T-helper 2 cell treated with Interferon-gamma antibody and Interleukin-4, amounts not matched to agents 5 μg/mL and 100 μg/mL, for 36 hours (primary cell): ENCODE measurements around the gene IFNAR1.
"Not testable (repeated sequence)": the region's sequence is repeated elsewhere in the genome, so short reads cannot be mapped to it uniquely, and the experiment has no call there.

ENCODE experiments used
- DNase-seq: peaks from one replicate; pipeline ENCODE4 v3.0.0; 2021; ENCODE audit warnings: low spot score
- H3K27ac Mint-ChIP-seq: one replicate; pipeline ENCODE4 v1.8.0; 2021; ENCODE audit warnings: mild to moderate bottlenecking, mixed read lengths
- H3K27me3 Mint-ChIP-seq: one replicate; pipeline ENCODE4 v1.8.0; 2021; ENCODE audit warnings: low read depth, mixed read lengths
- H3K36me3 Mint-ChIP-seq: one replicate; pipeline ENCODE4 v1.8.0; 2021; ENCODE audit warnings: low read depth, mixed read lengths
- H3K4me1 Mint-ChIP-seq: one replicate; pipeline ENCODE4 v1.8.0; 2021; ENCODE audit warnings: low read depth, mixed read lengths
- H3K4me3 Mint-ChIP-seq: one replicate; pipeline ENCODE4 v1.8.0; 2022; ENCODE audit warnings: mild to moderate bottlenecking, moderate library complexity, mixed read lengths
- H3K9me3 Mint-ChIP-seq: one replicate; pipeline ENCODE4 v1.8.0; 2021; ENCODE audit warnings: mixed read lengths

Gene IFNAR1

GRCh38 chr21:33339918-33340317 is 15.1 kb downstream of the IFNAR1 start:
- no peak overlapping the region for H3K27ac Mint-ChIP-seq
- peaks cover 32% of the 10 kb centered on the region for H3K36me3 Mint-ChIP-seq
- no peaks in the 10 kb centered on the region for H3K27me3 Mint-ChIP-seq
- H3K4me1 Mint-ChIP-seq, result peaks cover 7% of the 10 kb centered on the region
- DNase-seq, result no peak
- no peak overlapping the region for H3K4me3 Mint-ChIP-seq
- no peaks in the 10 kb centered on the region for H3K9me3 Mint-ChIP-seq

GRCh38 chr21:33345751-33346238 is 21.0 kb downstream of the IFNAR1 start:
- Mint-ChIP-seq H3K36me3 (peaks cover 58% of the 10 kb centered on the region), H3K27ac (no peak overlapping the region)

GRCh38 chr21:33348706-33349105 is 23.9 kb downstream of the IFNAR1 start:
- no peak overlapping the region for H3K4me3 Mint-ChIP-seq
- no peak overlapping the region for H3K27ac Mint-ChIP-seq
- no peaks in the 10 kb centered on the region for H3K9me3 Mint-ChIP-seq
- H3K4me1 Mint-ChIP-seq, result peaks cover 4% of the 10 kb centered on the region
- peaks cover 58% of the 10 kb centered on the region for H3K36me3 Mint-ChIP-seq
- no peak for DNase-seq
- no peaks in the 10 kb centered on the region for H3K27me3 Mint-ChIP-seq

More at GRCh38 chr21:33345751-33346238, 21.0 kb downstream of the IFNAR1 start:
- no peak overlapping the region for H3K4me3 Mint-ChIP-seq
- no peak for DNase-seq
- no peaks in the 10 kb centered on the region for H3K27me3 Mint-ChIP-seq
- no peaks in the 10 kb centered on the region for H3K9me3 Mint-ChIP-seq
- peaks cover 4% of the 10 kb centered on the region for H3K4me1 Mint-ChIP-seq

- Mint-ChIP-seq H3K9me3 (no peaks in the 10 kb centered on the region), H3K27ac (no peak overlapping the region), H3K27me3 (no peaks in the 10 kb centered on the region), H3K4me3 (no peak overlapping the region), H3K4me1 (peaks cover 10% of the 10 kb centered on the region), H3K36me3 (peaks cover 57% of the 10 kb centered on the region)
- DNase-seq, result no peak
These were observed 25.9 kb downstream of the IFNAR1 start for GRCh38 chr21:33350676-33351075.

- Mint-ChIP-seq H3K4me3 (no peak overlapping the region), H3K27ac (peak overlapping the region; percentile 79), H3K27me3 (no peaks in the 10 kb centered on the region), H3K9me3 (no peaks in the 10 kb centered on the region), H3K4me1 (peaks cover 5% of the 10 kb centered on the region), H3K36me3 (peaks cover 42% of the 10 kb centered on the region)
- no peak for DNase-seq
These were observed 30.6 kb downstream of the IFNAR1 start for GRCh38 chr21:33355355-33355754.

- Mint-ChIP-seq H3K27me3 (no peaks in the 10 kb centered on the region), H3K4me3 (no peak overlapping the region), H3K27ac (no peak overlapping the region), H3K36me3 (peaks cover 38% of the 10 kb centered on the region), H3K4me1 (peaks cover 11% of the 10 kb centered on the region), H3K9me3 (no peaks in the 10 kb centered on the region)
- DNase-seq, result no peak
These were observed 31.2 kb downstream of the IFNAR1 start for GRCh38 chr21:33355996-33356395.

GRCh38 chr21:33357177-33357576 is 32.4 kb downstream of the IFNAR1 start:
- DNase-seq, result no peak
- no peak overlapping the region for H3K4me3 Mint-ChIP-seq
- no peaks in the 10 kb centered on the region for H3K9me3 Mint-ChIP-seq
- H3K27me3 Mint-ChIP-seq, result no peaks in the 10 kb centered on the region
- H3K27ac Mint-ChIP-seq, result no peak overlapping the region
- peaks cover 33% of the 10 kb centered on the region for H3K36me3 Mint-ChIP-seq
- H3K4me1 Mint-ChIP-seq, result peaks cover 19% of the 10 kb centered on the region

- H3K4me1 Mint-ChIP-seq, result peaks cover 22% of the 10 kb centered on the region
- H3K27ac Mint-ChIP-seq, result no peak overlapping the region
- no peaks in the 10 kb centered on the region for H3K27me3 Mint-ChIP-seq
- peaks cover 3% of the 10 kb centered on the region for H3K9me3 Mint-ChIP-seq
- no peak for DNase-seq
- no peak overlapping the region for H3K4me3 Mint-ChIP-seq
- peaks cover 30% of the 10 kb centered on the region for H3K36me3 Mint-ChIP-seq
These were observed 34.7 kb downstream of the IFNAR1 start for GRCh38 chr21:33359446-33359845.

- Mint-ChIP-seq H3K27ac (no peak overlapping the region), H3K36me3 (peaks cover 25% of the 10 kb centered on the region), H3K9me3 (peaks cover 3% of the 10 kb centered on the region), H3K4me1 (peaks cover 19% of the 10 kb centered on the region), H3K27me3 (no peaks in the 10 kb centered on the region), H3K4me3 (no peak overlapping the region)
- DNase-seq, result no peak
These were observed 35.5 kb downstream of the IFNAR1 start for GRCh38 chr21:33360281-33360680.

GRCh38 chr21:33360881-33361602 is 36.3 kb downstream of the IFNAR1 start:
- Mint-ChIP-seq H3K9me3 (peaks cover 5% of the 10 kb centered on the region), H3K4me1 (peaks cover 17% of the 10 kb centered on the region), H3K27me3 (no peaks in the 10 kb centered on the region), H3K4me3 (peak overlapping the region; percentile 78), H3K27ac (peak overlapping the region; percentile 76), H3K36me3 (peaks cover 20% of the 10 kb centered on the region)
- peak; percentile 78 for DNase-seq

- peaks cover 15% of the 10 kb centered on the region for H3K9me3 Mint-ChIP-seq
- H3K4me3 Mint-ChIP-seq, result peak overlapping the region; percentile 78
- DNase-seq, result peak; percentile 37
- H3K4me1 Mint-ChIP-seq, result peaks cover 17% of the 10 kb centered on the region
- H3K36me3 Mint-ChIP-seq, result peaks cover 13% of the 10 kb centered on the region
- H3K27ac Mint-ChIP-seq, result peak overlapping the region; percentile 92
- no peaks in the 10 kb centered on the region for H3K27me3 Mint-ChIP-seq
These were observed 37.3 kb downstream of the IFNAR1 start for GRCh38 chr21:33362044-33362555.

GRCh38 chr21:33363911-33364609 is 39.3 kb downstream of the IFNAR1 start:
- Mint-ChIP-seq H3K4me1 (peaks cover 17% of the 10 kb centered on the region), H3K9me3 (peaks cover 26% of the 10 kb centered on the region), H3K36me3 (peaks cover 21% of the 10 kb centered on the region)
- H3K27me3 Mint-ChIP-seq, DNase-seq, H3K4me3 Mint-ChIP-seq, H3K27ac Mint-ChIP-seq: not testable (repeated sequence)

- peaks cover 20% of the 10 kb centered on the region for H3K36me3 Mint-ChIP-seq
- DNase-seq, result no peak
- H3K27me3 Mint-ChIP-seq, result no peaks in the 10 kb centered on the region
- peaks cover 17% of the 10 kb centered on the region for H3K4me1 Mint-ChIP-seq
- H3K27ac Mint-ChIP-seq, result no peak overlapping the region
- H3K9me3 Mint-ChIP-seq, result peaks cover 28% of the 10 kb centered on the region
- H3K4me3 Mint-ChIP-seq, result no peak overlapping the region
These were observed 40.1 kb downstream of the IFNAR1 start for GRCh38 chr21:33364830-33365229.

- no peak for DNase-seq
- peaks cover 29% of the 10 kb centered on the region for H3K9me3 Mint-ChIP-seq
- no peaks in the 10 kb centered on the region for H3K27me3 Mint-ChIP-seq
- H3K4me1 Mint-ChIP-seq, result peaks cover 3% of the 10 kb centered on the region
- no peak overlapping the region for H3K4me3 Mint-ChIP-seq
- peak overlapping the region; percentile 60 for H3K27ac Mint-ChIP-seq
- peaks cover 19% of the 10 kb centered on the region for H3K36me3 Mint-ChIP-seq
These were observed 42.7 kb downstream of the IFNAR1 start for GRCh38 chr21:33367309-33367973.
